ENCODE data around the gene ABHD14A. TPM values are rescaled to one million over a fixed set of nuclear protein-coding genes. Genes with fewer than 3 reads are reported as not detected.
A peak's percentile ranks its signal among the peaks of the same experiment; 100 is the strongest.

Gene ABHD14A
- polyA plus RNA-seq, 1 of the 3 experiments (the other 2 are of a cell fraction) = 31.5 TPM

DNA sequence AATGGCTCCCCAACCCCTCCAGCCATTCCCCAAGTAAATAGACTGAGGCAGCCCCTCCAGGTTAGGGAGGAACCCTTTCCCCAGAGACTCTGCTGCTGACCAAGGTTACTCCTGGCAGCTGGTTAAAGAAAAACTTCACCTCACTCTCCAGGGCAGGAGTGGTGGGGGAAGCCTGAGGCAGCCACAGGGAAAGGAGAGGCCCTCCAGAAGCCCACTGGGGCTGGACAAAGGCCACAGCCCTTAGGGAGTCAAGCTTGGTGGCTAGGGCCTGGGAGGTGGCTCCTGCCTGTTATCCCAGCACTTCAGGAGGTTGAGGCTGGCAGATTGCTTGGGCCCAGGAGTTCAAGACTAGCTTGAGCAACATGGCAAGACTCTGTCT, 9.4 kb downstream of the ABHD14A start:
- no peak overlapping the region for H2AFZ ChIP-seq (ENCODE audit: low read depth)
- peaks cover 40% of the 10 kb centered on the region for H3K79me2 ChIP-seq (ENCODE audit: insufficient read depth)
- peak overlapping the region; percentile 97 for H3K4me2 ChIP-seq
- H3K4me3 ChIP-seq (ENCODE audit: low read depth in 2 of 2, low read length in 1 of 2) = peak overlapping the region in 1 of 2 experiments; percentile 90; a peak in 2 of 4 replicates
- peak overlapping the region in 1 of 2 experiments; percentile 2; a peak in 2 of 4 replicates for H3K27ac ChIP-seq (ENCODE audit: low read depth in 2 of 2, low read length in 1 of 2)
- no peak for TF ChIP-seq MXI1 (IDR thresholded peaks at IDR 0.05; ENCODE audit: low read depth, low read length)
- no peak for TF ChIP-seq FOXM1 (IDR thresholded peaks at IDR 0.05; ENCODE audit: low read depth)
- TF ChIP-seq RAD21 (IDR thresholded peaks at IDR 0.05; ENCODE audit: low read length) = no peak
- peaks cover 0 to 5% of the 10 kb centered on the region in 2 experiments for H3K36me3 ChIP-seq (replicated peaks in 1 of 2; ENCODE audit: control insufficient read depth in 1 of 2, insufficient read depth in 2 of 2, low read length in 1 of 2)
- CTCF ChIA-PET = interaction anchor here (0.6 to 4.8 kb wide), 9 partner anchors 10 to 160 kb away, joined by 3 to 45 read pairs (median 5); partner anchors contain the start of genes ABHD14A, ABHD14B, PARP3 and PCBP4
- no peaks in the 10 kb centered on the region for H4K20me1 ChIP-seq (ENCODE audit: insufficient read depth)
- no peak for DNase-seq
- peaks cover 5 to 21% of the 10 kb centered on the region in 2 experiments; a peak in 3 of 4 replicates for H3K4me1 ChIP-seq (ENCODE audit: control insufficient read depth in 1 of 2, insufficient read depth in 2 of 2, low read depth in 1 of 2, low read length in 1 of 2)
- POLR2A ChIA-PET = interaction anchor here (0.7 to 4.3 kb wide), 7 partner anchors 9 to 171 kb away, joined by 3 to 42 read pairs (median 4); partner anchors contain the start of genes ABHD14B, PARP3, POC1A and RPL29
- no peak overlapping the region for H3K9ac ChIP-seq
- H3K9me3 ChIP-seq = no peaks in the 10 kb centered on the region
- no peaks in the 10 kb centered on the region for H3K9me2 ChIP-seq
- H3F3A ChIP-seq (replicated peaks; ENCODE audit: insufficient read depth) = peaks cover 20% of the 10 kb centered on the region
- H3K27me3 ChIP-seq (ENCODE audit: insufficient read depth) = no peaks in the 10 kb centered on the region

DNA sequence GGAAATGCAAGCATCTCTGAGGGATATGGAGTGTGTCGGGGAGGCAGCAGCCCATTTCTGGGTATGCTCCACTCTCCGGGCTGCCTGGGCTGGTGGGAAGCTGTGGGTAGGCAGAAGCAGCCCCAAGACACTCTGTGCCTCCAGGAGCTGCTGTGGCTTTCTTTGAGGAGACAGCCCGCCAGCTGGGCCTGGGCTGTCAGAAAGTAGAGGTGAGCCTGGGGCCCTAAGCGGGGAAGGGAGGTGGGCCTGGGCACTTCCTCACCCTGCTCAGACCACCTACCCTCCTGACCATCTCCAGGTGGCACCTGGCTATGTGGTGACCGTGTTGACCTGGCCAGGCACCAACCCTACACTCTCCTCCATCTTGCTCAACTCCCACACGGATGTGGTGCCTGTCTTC, 10.2 kb downstream of the ABHD14A start:
- H3K9me2 ChIP-seq = no peaks in the 10 kb centered on the region
- peaks cover 28% of the 10 kb centered on the region for H3F3A ChIP-seq (replicated peaks; ENCODE audit: insufficient read depth)
- DNase-seq = no peak
- H3K79me2 ChIP-seq (ENCODE audit: insufficient read depth) = peaks cover 37% of the 10 kb centered on the region
- peaks cover 5 to 23% of the 10 kb centered on the region in 2 experiments; a peak in 3 of 4 replicates for H3K4me1 ChIP-seq (ENCODE audit: control insufficient read depth in 1 of 2, insufficient read depth in 2 of 2, low read depth in 1 of 2, low read length in 1 of 2)
- no peaks in the 10 kb centered on the region for H3K27me3 ChIP-seq (ENCODE audit: insufficient read depth)
- no peak overlapping the region for H3K9ac ChIP-seq
- peaks cover 0 to 4% of the 10 kb centered on the region in 2 experiments for H3K36me3 ChIP-seq (replicated peaks in 1 of 2; ENCODE audit: control insufficient read depth in 1 of 2, insufficient read depth in 2 of 2, low read length in 1 of 2)
- H2AFZ ChIP-seq (ENCODE audit: low read depth) = no peak overlapping the region
- no peaks in the 10 kb centered on the region for H3K9me3 ChIP-seq
- H3K27ac ChIP-seq (ENCODE audit: low read depth in 2 of 2, low read length in 1 of 2) = no peak overlapping the region
- POLR2A ChIA-PET = interaction anchor here (0.7 to 1.3 kb wide), 2 partner anchors 16 to 170 kb away, joined by 3 to 4 read pairs; partner anchors contain the start of gene POC1A
- WGBS (ENCODE audit: low lambda C conversion rate) = 93% methylated on average over 3 of the region's 6 CpGs
- no peak overlapping the region for H3K4me3 ChIP-seq (ENCODE audit: low read depth in 2 of 2, low read length in 1 of 2)
- H4K20me1 ChIP-seq (ENCODE audit: insufficient read depth) = no peaks in the 10 kb centered on the region
- TF ChIP-seq NFIC (IDR thresholded peaks at IDR 0.05; ENCODE audit: borderline replicate concordance) (no peak), GATA2 (CRISPR knock-in tag; IDR thresholded peaks at IDR 0.05) (no peak), POLR2AphosphoS5 (IDR thresholded peaks at IDR 0.05; ENCODE audit: low read depth, low read length) (no peak), TEAD4 (IDR thresholded peaks at IDR 0.05; ENCODE audit: borderline replicate concordance, insufficient read depth) (no peak), YY1 (IDR thresholded peaks at IDR 0.05; ENCODE audit: low read depth) (no peak), MXI1 (IDR thresholded peaks at IDR 0.05; ENCODE audit: low read depth, low read length) (no peak), CHD2 (IDR thresholded peaks at IDR 0.05; ENCODE audit: low read length, partially characterized antibody) (no peak)
- TF ChIP-seq, protein P1, sequence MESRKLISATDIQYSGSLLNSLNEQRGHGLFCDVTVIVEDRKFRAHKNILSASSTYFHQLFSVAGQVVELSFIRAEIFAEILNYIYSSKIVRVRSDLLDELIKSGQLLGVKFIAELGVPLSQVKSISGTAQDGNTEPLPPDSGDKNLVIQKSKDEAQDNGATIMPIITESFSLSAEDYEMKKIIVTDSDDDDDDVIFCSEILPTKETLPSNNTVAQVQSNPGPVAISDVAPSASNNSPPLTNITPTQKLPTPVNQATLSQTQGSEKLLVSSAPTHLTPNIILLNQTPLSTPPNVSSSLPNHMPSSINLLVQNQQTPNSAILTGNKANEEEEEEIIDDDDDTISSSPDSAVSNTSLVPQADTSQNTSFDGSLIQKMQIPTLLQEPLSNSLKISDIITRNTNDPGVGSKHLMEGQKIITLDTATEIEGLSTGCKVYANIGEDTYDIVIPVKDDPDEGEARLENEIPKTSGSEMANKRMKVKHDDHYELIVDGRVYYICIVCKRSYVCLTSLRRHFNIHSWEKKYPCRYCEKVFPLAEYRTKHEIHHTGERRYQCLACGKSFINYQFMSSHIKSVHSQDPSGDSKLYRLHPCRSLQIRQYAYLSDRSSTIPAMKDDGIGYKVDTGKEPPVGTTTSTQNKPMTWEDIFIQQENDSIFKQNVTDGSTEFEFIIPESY (IDR thresholded peaks at IDR 0.05; ENCODE audit: borderline replicate concordance, low read depth) = no peak
- TF ChIP-seq, protein P2, sequence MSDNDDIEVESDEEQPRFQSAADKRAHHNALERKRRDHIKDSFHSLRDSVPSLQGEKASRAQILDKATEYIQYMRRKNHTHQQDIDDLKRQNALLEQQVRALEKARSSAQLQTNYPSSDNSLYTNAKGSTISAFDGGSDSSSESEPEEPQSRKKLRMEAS (IDR thresholded peaks at IDR 0.05; ENCODE audit: low read depth) = no peak
- TF ChIP-seq, protein P3, sequence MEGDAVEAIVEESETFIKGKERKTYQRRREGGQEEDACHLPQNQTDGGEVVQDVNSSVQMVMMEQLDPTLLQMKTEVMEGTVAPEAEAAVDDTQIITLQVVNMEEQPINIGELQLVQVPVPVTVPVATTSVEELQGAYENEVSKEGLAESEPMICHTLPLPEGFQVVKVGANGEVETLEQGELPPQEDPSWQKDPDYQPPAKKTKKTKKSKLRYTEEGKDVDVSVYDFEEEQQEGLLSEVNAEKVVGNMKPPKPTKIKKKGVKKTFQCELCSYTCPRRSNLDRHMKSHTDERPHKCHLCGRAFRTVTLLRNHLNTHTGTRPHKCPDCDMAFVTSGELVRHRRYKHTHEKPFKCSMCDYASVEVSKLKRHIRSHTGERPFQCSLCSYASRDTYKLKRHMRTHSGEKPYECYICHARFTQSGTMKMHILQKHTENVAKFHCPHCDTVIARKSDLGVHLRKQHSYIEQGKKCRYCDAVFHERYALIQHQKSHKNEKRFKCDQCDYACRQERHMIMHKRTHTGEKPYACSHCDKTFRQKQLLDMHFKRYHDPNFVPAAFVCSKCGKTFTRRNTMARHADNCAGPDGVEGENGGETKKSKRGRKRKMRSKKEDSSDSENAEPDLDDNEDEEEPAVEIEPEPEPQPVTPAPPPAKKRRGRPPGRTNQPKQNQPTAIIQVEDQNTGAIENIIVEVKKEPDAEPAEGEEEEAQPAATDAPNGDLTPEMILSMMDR (IDR thresholded peaks at IDR 0.05) = no peak
- TF ChIP-seq, protein P4, sequence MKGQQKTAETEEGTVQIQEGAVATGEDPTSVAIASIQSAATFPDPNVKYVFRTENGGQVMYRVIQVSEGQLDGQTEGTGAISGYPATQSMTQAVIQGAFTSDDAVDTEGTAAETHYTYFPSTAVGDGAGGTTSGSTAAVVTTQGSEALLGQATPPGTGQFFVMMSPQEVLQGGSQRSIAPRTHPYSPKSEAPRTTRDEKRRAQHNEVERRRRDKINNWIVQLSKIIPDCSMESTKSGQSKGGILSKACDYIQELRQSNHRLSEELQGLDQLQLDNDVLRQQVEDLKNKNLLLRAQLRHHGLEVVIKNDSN (IDR thresholded peaks at IDR 0.05; ENCODE audit: borderline replicate concordance, low read depth) = no peak
- TF ChIP-seq, protein P5, sequence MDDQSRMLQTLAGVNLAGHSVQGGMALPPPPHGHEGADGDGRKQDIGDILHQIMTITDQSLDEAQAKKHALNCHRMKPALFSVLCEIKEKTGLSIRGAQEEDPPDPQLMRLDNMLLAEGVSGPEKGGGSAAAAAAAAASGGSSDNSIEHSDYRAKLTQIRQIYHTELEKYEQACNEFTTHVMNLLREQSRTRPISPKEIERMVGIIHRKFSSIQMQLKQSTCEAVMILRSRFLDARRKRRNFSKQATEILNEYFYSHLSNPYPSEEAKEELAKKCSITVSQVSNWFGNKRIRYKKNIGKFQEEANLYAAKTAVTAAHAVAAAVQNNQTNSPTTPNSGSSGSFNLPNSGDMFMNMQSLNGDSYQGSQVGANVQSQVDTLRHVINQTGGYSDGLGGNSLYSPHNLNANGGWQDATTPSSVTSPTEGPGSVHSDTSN (IDR thresholded peaks at IDR 0.05) = no peak
- CTCF ChIA-PET = interaction anchor here (0.6 to 4.8 kb wide), 7 partner anchors 10 to 159 kb away, joined by 3 to 45 read pairs (median 5); partner anchors contain the start of genes ABHD14A, ABHD14B and PARP3
- H3K4me2 ChIP-seq = no peak overlapping the region

Measured in SK-N-SH (cell line).